Transverse colon (tissue), 4 donors: Measurements from ENCODE around the gene SRP68.

ENCODE experiments used
- POLR2AphosphoS5 ChIP-seq, 3 donors: sonication (generic); formaldehyde crosslinking; IDR thresholded peaks; one replicate each; pipeline ENCODE4 v1.6.1; 2016; ENCODE audit warnings: antibody characterized with exemption in 3 of 3
- TF ChIP-seq, protein P1 (sequence below), 5 experiments: fragments of 200-600 bp in 3 of 5; fragments of 450-650 bp in 2 of 5; sonication (generic) in 3 of 5; IDR thresholded peaks; 1 replicate in 2 of 5; 2 replicates in 3 of 5; pipeline ENCODE4 v1.5.1; 2016 to 2017; ENCODE audit warnings: antibody characterized with exemption in 5 of 5, inconsistent platforms in 3 of 5, mild to moderate bottlenecking in 2 of 5, moderate library complexity in 1 of 5

- TF ChIP-seq, protein P1, sequence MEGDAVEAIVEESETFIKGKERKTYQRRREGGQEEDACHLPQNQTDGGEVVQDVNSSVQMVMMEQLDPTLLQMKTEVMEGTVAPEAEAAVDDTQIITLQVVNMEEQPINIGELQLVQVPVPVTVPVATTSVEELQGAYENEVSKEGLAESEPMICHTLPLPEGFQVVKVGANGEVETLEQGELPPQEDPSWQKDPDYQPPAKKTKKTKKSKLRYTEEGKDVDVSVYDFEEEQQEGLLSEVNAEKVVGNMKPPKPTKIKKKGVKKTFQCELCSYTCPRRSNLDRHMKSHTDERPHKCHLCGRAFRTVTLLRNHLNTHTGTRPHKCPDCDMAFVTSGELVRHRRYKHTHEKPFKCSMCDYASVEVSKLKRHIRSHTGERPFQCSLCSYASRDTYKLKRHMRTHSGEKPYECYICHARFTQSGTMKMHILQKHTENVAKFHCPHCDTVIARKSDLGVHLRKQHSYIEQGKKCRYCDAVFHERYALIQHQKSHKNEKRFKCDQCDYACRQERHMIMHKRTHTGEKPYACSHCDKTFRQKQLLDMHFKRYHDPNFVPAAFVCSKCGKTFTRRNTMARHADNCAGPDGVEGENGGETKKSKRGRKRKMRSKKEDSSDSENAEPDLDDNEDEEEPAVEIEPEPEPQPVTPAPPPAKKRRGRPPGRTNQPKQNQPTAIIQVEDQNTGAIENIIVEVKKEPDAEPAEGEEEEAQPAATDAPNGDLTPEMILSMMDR (IDR thresholded peaks at IDR 0.05): no peak
- no peak for TF ChIP-seq POLR2AphosphoS5 (IDR thresholded peaks at IDR 0.05)
These were observed 25.5 kb upstream of the SRP68 start for GRCh38 chr17:76097716-76098295.
